OCI-LY7 (cell line): ENCODE results near the gene ATF2.

Experiments
- EZH2phosphoT487 ChIP-seq: fragments of 200-600 bp; sonication (generic); IDR thresholded peaks from 2 replicates; pipeline ENCODE4 v1.6.1; 2018; ENCODE audit warnings: low read depth, borderline replicate concordance, mild to moderate bottlenecking, mixed run types, antibody characterized with exemption, low read length, moderate library complexity, mixed read lengths
- TF ChIP-seq, protein P1 (sequence below): fragments of 200-600 bp; sonication (generic); conservative IDR thresholded peaks from 2 replicates; pipeline ENCODE4 v1.5.1; 2014; ENCODE audit warnings: mild to moderate bottlenecking, antibody characterized with exemption, low read length, moderate library complexity, mixed read lengths

DNA sequence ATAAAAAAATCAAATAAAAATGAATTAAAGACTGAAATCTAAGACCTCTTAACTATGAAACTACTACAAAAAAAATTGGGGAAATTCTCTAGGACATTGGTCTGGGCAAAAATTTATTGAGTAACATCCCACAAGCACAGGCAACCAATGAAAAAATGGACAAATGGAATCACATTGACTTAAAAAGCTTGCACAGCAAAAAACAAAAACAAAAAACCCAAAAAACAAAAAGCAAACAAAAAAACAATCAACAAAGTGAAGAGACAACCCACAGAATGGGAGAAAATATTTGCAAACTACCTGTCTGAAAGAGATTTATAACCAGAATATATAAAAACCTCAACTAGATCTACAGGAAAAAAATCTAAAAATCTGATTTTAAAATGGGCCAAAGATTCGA lies 99.5 kb downstream of the ATF2 start:
- TF ChIP-seq, protein P1, sequence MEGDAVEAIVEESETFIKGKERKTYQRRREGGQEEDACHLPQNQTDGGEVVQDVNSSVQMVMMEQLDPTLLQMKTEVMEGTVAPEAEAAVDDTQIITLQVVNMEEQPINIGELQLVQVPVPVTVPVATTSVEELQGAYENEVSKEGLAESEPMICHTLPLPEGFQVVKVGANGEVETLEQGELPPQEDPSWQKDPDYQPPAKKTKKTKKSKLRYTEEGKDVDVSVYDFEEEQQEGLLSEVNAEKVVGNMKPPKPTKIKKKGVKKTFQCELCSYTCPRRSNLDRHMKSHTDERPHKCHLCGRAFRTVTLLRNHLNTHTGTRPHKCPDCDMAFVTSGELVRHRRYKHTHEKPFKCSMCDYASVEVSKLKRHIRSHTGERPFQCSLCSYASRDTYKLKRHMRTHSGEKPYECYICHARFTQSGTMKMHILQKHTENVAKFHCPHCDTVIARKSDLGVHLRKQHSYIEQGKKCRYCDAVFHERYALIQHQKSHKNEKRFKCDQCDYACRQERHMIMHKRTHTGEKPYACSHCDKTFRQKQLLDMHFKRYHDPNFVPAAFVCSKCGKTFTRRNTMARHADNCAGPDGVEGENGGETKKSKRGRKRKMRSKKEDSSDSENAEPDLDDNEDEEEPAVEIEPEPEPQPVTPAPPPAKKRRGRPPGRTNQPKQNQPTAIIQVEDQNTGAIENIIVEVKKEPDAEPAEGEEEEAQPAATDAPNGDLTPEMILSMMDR = no peak
- TF ChIP-seq EZH2phosphoT487 = no peak
